ENCODE data around the gene PDE6B. TPM values are rescaled to one million over a fixed set of nuclear protein-coding genes. Genes with fewer than 3 reads are reported as not detected.

Gene PDE6B
- total RNA-seq, 4 donors from 2014 or later, result 0.32 to 5.6 (median 2.9) TPM

GRCh38 chr4:601612-602558 is 23.5 kb upstream of the PDE6B start:
- no peak for TF ChIP-seq CTCF (IDR thresholded peaks at IDR 0.05)
- DNase-seq (ENCODE audit: low spot score) (no peak), ATAC-seq (ENCODE audit: low FRiP score) (no peak)

- TF ChIP-seq CTCF (IDR thresholded peaks at IDR 0.05), result no peak
- ATAC-seq (ENCODE audit: low FRiP score), result no peak
- DNase-seq (ENCODE audit: low spot score), result no peak
These were observed 22.8 kb upstream of the PDE6B start for GRCh38 chr4:602559-602942.

- no peak for TF ChIP-seq CTCF (IDR thresholded peaks at IDR 0.05)
- ATAC-seq (ENCODE audit: low FRiP score) (no peak), DNase-seq (ENCODE audit: low spot score) (no peak)
These were observed 21.2 kb upstream of the PDE6B start for GRCh38 chr4:604131-604530.

GRCh38 chr4:605702-606425 is 19.5 kb upstream of the PDE6B start:
- no peak for DNase-seq (ENCODE audit: low spot score)
- TF ChIP-seq CTCF (IDR thresholded peaks at IDR 0.05), result no peak
- no peak for ATAC-seq (ENCODE audit: low FRiP score)

GRCh38 chr4:608236-608635 is 17.1 kb upstream of the PDE6B start:
- no peak for TF ChIP-seq CTCF (IDR thresholded peaks at IDR 0.05)
- ATAC-seq (ENCODE audit: low FRiP score) (no peak), DNase-seq (ENCODE audit: low spot score) (no peak)

- no peak for ATAC-seq (ENCODE audit: low FRiP score)
- DNase-seq (ENCODE audit: low spot score), result no peak
- TF ChIP-seq CTCF (IDR thresholded peaks at IDR 0.05), result no peak
These were observed 15.8 kb upstream of the PDE6B start for GRCh38 chr4:609400-610050.

Measured in omental fat pad (tissue), 4 donors.